ENCODE measurements around the gene MT1E.
"Not testable (repeated sequence)": the region's sequence is repeated elsewhere in the genome, so short reads cannot be mapped to it uniquely, and the experiment has no call there.

The MT1E gene

DNA sequence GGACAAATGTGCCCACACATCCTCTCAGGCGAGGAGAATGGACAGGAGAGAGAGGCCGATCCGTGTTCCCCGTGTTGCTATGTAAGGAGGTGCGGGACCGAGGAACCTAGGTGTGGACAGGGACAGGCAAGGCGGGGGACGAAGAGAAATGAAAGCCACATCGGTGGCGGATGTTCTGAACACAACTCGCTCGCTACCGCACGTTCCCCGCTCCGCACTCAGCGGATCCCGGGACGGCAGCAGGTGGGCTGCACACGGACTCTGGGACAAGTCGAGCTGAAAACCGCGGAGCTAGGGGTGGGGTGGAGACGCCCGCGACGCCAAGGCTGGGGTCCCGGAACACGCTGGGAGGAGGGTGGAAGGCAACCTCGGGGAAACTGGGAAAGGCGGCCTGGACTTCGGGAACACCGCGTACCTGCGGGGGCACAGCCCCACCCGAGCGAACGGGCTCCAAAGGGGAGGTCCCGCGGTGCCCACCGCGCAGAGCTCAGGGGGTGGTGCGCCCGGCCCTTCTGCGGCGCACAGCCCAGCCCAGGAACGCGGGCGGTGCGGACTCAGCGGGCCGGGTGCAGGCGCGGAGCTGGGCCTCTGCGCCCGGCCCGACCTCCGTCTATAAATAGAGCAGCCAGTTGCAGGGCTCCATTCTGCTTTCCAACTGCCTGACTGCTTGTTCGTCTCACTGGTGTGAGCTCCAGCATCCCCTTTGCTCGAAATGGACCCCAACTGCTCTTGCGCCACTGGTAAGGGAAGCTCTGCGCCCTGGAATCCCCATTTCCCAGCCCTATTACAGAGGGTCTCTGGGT is at the start of gene MT1E:
Gene MT1E, plus strand, starts transcription at position 642 of the 803 bp plus-strand sequence. Its CDS starts 71 bp downstream, at position 713.
- peak; percentile 50 for DNase-seq

DNA sequence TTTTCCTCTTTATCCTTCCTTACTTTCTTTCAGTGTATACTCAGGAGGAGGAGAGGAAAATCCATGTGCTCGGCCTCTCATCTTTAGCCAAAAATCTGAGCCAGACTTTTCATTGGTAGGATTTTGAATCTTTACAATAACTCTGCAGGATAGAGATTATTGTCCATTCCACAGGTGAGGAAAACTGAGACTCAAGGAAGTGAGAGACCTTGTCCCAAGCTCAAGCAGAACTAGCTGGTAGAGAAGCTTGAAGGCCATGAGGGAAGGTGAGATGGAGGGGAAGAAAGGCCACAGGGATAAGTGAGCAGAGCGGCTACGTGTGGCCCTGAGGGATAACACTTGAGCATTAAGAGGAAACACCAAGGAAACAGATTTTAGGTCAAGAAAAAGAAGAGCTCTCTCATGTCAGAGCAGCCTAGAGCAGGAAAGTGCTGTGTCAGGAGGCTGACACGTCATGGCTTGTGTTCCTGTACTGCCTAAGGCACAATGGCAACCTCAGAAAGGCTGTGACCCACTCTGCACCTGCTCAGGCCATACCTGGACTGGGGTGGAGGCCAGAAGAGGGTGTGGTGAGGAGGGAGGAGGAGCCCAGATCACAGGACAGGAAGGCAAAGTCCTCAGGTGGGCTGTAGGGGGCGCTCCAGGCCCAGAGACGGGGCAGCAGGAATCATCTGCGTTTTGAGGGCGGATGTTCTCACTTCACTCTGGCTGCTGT is 48.8 kb upstream of the MT1E start:
- peak; percentile 69 for DNase-seq

DNA sequence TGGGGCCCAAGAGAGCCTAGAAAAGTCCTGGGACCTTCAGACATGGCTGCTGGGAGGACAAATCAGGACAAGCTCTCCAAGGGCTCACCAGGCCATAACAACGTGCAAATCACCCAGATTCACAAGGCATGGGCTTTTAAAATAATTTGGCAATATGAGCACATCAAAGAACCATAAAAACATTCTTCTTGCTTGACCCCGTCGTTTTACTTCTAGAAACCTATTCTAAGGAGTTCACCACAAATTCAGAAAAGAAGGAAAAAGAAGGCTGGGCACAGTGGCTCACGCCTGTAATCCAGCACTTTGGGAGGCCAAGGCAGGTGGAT is 48.3 kb upstream of the MT1E start:
- DNase-seq: no peak

DNA sequence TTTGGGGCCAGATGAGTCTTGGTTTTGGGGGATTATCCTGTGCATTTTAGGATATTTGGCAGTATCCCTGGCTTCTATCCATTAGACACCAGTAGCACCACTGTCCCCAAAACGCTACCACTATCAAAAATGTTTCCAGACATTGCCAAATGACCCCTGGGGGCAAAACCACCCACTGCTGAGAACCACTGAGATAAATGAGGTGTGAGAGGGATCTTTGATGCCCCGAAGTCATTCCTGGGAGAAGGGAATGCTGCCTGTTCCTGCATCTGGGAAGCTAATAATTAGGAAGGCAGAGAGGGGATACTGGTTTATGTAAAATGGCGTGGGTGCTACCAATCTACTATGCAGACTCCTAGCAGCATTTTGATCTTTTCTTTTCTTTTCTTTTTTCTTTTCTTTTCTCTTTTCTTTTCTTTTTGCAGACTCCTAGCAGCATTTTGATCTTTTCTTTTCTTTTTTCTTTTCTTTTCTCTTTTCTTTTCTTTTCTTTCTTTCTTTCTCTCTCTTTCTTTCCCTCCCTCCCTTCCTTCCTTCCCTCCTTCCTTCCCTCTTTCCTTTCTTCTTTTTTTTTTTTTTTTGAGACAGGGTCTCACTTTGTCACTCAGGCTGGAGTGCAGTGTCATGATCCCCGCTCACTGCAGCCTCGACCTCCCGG is 45.1 kb upstream of the MT1E start:
- DNase-seq: no peak

DNA sequence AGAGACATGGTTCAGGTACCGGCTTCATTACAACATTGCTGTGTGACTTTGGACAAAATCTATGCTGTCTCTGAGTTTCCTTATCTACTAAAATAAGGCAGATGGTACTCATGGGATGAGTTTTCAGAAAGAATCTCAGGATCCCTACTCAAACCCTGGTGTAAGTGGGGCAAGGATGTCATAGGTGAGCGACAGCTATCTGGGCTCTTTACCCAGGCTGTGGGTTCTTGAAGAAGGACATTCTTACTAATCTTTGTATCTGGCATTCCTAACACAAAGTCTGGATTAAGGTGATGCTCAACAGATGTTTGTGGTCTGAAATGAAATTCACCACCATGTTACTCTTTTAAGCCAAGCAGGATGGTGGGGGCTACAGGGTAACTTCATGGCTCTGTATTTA is 42.7 kb upstream of the MT1E start:
- not testable (repeated sequence) for DNase-seq

DNA sequence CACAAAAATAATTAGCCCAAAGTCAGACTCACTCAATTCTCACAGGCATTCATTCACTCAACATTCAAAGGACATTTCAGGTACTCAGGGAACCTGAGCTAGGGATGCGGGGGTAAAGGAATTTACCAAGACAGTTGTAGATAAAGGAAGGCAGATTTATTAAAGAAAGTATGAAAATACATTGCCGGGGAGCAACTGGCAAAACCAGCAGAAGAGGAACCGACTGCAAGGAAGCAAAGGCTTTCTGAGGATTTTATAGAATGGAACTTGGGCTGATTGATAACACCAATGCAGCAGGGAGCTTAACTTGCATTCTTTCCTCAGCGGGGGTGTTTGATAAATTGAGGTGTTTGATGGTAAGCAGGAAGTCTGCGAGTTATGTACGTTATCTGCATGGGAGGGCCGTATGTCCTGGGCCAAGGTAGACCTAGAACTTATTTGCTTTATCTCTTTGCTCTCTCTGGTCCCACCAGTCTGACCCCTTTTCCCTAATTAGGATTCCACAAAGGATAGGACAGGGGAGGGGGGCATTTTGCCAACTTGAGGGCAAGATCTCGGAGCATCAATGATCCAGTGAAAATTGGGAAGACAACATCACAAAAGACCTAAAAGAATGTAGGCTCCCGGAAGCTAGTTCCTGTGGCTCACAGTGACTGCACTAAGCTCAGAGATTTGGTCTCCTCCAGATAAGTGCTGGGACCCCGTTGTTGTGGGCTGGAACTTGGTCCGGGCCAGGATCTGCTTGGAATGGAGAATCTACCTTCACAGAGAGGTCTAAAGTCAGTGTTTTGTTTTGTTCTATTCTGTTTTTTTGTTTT is 42.0 kb upstream of the MT1E start:
- DNase-seq: no peak

DNA sequence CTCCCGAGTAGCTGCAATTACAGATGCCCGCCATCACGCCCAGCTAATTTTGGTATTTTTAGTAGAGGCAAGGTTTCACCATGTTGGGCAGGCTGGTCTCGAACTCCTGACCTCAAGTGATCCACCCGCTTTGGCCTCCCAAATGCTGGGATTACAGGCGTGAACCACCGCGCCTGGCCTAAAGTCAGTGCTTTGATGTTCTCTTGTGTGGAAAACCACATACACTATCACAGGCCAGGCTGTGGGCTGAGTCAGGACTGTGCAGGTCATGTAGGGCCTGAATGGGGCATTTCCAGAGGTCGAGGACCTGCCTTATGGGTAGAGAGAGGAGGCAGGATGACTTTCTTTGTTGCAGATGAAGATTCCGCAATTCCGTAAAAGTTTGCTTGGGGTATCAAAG is 41.3 kb upstream of the MT1E start:
- DNase-seq: no peak

DNA sequence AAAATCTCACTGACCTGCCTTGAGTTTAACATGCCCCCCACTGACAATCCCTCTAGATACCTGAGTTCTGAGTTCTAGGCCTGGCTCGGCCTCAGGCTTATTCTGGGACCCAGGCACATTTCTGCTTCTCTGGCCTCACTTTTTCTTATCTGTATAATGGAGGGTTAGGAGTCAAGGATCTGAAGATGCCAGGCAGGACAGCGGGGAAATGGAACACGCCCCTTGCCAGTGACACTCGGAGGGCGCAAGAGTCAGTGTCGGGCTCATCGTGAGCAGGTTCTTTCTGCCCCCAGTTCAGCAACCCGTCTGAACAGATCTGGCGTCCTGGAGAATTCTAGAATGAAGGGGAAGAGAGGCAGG is 36.8 kb upstream of the MT1E start:
- no peak for DNase-seq

DNA sequence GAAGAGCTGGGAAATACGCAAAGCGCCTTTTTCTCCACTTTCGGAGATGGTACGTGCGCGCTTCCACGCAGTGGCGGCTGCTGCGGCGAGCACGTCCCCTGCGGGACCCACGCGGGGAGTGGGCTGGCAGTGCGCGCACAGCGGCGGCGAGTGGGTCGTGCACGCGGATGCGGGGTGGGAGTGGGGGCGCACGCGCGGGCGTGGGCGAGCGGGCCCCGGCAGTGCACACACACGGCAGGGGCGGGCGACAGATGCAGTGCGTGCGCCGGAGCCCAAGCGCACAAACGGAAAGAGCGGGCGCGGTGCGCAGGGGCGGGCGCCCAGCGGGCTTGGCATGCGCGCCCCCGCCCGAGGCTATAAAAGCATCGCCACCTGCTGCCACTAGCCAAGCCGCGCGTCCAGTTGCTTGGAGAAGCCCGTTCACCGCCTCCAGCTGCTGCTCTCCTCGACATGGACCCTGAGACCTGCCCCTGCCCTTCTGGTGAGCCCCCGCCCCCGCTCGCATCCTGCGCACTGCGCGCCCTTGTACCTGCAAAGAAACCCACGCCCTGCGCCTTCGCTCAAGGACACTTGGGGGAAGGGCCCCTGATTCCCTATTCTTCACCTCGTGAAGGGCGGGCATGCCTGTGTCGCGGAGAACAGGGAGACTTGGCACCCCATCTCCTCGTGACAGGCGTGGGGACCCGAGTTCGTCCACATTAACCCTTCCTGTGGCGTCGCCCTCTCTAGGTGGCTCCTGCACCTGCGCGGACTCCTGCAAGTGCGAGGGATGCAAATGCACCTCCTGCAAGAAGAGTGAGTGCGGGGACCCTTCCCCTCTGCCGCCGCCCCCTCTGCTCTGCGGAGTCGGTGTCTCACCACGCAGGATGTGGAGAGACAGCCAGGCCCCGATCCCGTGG is 36.2 kb upstream of the MT1E start, which contains the start of gene MT3:
Gene MT3, plus strand, starts transcription at position 388 of the 899 bp plus-strand sequence. Its CDS starts 63 bp downstream, at position 451.
- DNase-seq: peak; percentile 26

DNA sequence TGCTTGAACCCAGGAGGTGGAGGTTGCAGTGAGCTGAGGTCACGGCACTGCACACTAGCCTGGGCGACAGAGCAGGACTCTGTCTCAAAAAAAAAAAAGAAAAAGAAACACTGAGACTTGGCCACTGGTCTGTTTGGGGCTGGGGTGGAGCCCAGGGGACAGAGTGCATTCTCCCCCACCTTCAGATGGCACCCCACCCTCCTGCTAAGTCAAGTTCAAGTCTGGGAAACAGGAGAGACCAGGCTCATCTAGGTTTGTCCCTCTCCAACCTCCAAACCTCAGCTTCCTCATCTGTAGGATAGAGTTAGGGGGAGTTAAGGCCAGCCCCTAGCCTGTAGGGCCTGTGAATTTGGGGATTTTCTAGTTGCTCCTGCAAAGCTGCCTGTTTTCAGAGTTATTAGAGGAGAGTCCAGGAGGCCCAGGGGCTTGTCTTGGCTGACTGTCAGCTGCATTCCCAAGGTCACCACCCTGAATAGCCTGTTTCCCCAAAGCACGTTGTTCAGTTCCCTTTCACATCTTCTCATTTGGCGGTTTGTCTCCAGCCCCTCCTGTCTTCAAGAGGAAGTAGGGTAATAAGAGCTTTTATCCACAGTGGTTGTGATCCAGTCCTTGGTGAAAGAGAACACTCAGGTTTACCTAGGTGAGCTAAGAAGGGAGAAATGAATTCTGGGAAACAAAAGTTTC is 34.1 kb upstream of the MT1E start:
- DNase-seq: no peak

DNA sequence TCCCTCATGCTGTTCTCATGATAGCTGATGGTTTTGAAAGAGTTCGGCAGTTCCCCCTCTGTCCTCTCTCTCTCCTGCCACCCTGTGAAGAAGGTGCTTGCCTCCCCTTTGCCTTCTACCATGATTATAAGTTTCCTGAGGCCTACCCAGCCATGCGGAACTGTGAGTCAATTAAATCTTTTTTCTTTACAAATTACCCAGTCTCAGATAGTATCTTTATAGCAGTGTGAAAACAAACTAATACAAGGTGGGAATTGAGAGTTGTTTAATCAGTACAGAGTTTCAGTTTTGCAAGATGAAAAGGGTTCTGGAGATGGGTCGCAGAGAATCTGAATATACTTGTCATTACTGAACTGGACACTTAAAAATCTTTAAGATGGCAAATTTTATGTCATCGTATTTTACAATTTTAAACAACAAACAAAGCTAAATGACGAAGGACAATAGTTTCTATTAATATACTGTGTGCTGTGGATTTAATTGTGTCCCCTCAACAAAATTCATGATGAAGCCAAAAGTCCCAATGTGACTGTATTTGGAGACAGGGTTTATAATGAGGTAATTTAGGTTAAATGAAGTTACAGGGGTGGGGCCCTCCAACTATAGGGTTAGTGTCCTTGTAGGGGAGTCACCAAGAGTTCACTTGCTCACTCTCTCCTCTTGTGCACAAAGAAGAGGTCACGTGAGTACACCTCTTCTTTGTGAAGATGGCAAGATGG is 31.8 kb upstream of the MT1E start:
- no peak for DNase-seq

DNA sequence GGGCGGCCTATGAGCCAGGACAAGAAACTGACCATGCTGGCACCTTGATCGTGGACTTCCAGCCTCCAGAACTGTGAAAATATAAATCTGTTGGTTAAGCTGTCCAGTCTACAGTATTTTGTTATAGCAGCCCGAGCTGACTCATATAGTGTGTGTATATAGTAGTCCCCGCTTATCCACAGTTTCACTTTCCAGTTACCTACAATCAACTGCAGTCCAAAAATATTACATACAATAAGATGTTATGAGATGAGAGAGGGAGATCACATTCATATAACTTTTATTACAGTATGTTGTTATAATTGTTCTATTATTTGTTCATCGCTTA is 31.3 kb upstream of the MT1E start:
- DNase-seq: no peak

DNA sequence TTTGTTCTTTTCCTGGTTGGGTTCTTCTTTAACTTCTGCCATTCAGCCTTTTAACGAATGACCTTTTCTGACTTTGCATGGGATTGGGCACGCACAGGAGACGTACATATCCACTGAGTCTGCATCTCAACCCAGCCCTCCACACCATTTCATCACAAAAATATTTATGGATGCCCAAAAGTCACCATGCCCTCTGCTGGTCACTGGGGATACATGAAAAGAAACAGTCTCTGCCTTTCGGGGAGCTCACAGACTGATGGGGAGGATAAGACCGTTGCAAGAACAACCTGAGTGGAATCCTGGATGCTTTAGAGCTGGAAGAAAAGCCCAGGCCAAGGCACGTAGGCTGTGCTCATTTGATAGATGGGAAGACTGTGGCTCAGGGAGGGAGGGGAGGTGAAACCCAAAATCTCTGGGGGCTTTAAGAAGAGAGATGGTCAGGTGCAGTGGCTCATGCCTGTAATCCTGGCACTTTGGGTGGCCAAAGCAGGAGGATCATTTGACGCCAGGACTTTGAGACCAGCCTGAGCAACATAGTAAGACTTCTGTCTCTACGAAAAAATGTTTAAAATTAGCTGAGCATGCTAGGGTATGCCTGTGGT is 25.1 kb upstream of the MT1E start:
- DNase-seq: no peak

DNA sequence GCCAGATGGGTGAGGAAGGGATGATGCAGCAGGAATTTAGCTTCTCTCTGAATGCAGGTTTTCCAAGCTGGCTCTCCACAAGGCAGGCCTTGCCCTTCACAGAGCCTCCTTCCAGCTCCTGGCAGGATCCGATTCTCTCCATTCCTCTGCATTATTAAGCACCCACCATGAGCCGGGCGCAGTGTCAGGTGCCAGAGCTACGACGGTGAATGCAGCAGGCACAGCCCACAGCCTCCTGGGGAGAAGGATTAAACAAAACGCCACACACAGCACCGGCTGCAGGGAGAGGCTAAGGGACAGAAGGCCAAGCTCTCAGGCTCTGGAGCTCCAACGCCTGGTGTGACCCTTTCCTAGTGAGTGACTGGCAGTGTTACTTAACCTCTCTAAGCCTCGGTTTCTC is 24.3 kb upstream of the MT1E start:
- DNase-seq: no peak

DNA sequence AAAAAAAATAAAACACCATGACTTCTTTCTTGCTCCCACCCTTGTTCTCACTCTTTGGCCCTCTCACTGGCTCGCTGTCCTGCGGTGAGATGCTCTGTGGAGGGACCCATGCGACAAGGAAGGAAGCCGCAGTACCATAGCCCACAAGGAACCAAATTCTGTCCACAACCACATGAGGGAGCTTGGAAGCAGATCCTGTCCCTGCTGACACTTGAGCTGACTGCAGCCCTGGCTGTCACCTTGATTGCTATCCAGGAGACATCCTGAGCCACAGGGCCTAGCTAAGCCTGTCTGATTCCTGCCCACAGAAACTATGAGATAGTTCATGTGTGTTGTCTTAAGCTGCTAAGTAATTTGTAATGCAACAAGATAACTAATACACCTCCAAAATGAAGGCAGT is 22.0 kb upstream of the MT1E start:
- peak; percentile 10 for DNase-seq

DNA sequence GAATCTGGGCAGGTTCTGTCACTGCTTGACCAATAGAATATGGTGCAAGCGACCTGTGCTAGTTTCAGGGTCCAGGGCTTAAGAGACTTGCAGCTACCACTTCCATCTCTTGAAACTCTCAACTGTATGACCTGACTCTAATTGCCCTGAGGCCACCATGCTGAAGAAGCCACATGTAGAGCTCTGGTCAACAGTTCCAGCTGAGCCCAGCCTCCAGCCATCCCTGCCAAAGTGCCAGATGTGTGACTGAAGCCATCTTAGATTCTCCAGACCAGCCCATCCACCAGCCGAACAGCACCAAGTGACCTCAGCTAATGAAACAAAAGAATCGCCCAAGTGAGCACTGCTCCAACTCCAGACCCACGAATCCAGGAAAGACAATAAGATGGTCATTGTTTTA is 20.6 kb upstream of the MT1E start:
- DNase-seq: no peak

DNA sequence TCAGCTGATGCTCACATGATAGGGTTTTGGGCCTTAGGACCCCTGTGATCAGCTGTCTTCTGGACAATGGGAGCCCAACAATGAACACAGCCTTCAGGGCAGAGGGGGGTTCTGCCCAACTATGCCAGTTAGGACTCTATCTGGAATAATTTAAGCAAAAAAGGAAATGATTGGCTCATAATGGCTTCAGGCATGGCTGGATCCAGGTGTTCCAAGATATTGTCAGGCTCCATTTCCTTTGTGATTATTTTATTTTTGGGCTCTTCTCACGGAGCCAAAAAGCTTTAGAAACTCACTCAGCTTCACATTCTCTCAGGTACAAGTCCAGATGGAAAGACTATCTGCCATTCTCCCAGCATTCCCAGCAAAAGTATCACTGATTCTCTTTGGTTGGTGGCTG is 20.1 kb upstream of the MT1E start:
- no peak for DNase-seq

DNA sequence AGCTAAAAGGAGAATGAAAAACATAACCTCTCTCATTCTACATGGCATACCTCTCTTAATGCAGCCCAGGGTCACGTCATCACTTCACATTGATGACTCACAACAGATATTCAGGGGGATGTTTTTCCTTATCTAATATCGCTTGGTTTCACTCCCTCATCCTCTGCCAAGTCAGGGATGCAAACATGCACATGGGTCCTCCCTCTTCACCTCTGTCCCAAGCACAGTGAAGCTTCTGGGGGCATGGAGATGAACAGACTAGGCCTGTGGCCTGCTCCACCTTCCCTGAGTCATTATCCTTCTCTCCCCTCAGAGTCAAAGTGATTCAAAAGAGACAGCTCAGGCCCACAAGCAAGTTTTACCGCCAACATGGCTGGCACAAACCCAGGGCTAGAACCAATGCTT is 19.5 kb upstream of the MT1E start:
- no peak for DNase-seq

DNA sequence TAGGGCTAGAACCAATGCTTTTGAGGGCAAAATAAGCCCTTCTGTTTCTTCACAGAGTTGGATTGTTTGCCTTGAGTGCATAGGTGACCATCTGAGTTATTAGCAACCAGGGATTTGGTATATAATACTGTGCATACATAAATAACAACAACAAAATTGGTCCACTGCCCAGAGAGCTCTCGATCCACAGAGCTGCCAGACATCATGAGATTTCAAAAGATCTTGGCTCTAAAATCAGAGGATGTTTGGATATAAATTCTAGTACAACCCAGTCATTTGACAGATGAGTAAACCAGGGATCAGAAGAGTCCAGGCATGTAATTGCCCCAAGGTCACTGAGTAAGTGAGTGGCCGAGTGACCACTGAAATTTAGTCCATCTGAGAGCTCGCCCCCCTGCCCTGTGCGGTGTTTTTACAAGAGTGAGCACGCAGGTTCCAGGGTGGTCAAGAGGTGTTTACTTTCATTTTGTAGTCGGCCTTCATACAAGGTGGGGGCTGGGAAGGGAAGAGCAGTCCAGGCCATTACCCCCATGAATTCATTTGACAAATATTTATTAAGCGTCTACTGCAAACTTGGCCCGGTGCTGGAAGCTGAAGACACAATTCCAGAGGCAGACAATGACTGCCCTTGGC is 19.0 kb upstream of the MT1E start:
- DNase-seq: peak; percentile 31

DNA sequence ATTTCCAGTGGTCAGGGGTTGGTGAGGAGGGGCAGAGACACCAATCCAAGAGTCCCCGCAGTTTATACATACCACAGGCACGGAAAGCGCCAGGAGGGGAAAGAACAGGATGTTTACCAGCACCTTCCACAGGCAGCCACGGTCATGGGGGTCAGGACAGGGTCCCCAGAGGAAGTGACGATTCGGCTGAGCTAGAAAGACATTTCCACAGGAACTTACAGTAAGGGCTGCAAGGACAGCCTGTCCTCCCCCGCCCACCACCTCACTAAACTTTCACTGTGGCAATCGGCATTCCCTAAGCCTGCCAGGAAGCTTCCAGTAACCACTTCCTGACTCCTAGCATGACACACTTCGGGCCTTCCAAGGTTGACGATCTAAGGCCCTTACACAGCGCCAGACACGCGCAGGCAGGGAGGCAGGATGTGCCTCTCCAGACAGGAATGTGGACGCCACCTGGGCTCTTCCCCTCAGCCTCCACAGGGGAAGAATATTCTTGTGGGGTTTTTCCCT is 18.4 kb upstream of the MT1E start:
- peak; percentile 35 for DNase-seq

All from NCI-H2029 (cell line).